HG02981 (cell line): ENCODE results near the gene COL9A3.

Source experiments
- ATAC-seq: cut with Tn5 transposase; IDR thresholded peaks from one replicate; pipeline ENCODE4 v1.9.1; 2021; ENCODE audit warnings: mild to moderate bottlenecking, moderate library complexity; ENCODE audit not compliant: unreplicated experiment

Gene COL9A3

DNA sequence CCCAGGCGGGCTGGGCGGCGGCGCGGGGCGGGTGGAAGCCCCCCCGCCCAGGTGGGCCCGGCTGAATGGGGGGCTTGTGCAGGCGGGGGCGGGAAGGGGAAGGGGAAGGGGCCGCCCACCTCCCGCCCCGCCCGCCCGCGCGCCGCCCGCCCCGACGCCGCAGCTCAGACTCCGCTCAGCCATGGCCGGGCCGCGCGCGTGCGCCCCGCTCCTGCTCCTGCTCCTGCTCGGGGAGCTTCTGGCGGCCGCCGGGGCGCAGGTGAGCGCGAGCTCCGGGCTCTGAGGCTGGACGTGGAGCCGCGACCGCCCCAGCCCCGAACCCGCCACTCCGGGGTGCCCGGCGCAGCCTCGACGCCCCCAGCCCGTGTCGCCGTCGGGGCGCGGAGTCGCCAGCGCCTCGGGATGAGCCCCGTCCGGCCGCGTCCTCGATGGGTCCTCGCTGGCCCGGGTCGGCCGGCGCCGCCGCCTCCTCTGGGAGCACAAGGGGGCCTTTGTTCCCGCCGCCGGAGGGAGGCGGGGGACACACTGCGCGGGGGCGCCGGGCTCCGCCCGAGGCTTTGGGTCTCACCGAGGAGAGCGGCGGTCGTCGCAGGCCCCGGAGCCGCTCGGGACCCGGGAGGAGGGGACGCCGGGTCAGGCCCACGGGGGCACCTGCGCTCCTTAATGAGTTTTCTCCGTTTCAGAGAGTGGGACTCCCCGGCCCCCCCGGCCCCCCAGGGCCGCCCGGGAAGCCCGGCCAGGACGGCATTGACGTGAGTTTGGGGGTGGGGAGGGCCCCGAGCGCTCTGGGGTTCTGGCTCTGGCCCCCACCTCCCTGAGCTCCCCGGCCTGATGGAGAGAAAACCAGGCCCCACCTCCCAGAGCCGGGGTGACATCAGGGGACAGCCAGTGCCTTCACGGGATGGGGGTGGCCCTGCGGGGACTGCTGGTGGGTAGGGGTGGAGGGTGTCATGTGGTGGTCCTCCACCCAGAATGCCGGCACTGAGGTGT is at the start of gene COL9A3:
Gene COL9A3 (plus strand): TSS at position 167 of the 990 bp plus-strand sequence. CDS start 15 bp downstream, at position 182.
- ATAC-seq = no peak

DNA sequence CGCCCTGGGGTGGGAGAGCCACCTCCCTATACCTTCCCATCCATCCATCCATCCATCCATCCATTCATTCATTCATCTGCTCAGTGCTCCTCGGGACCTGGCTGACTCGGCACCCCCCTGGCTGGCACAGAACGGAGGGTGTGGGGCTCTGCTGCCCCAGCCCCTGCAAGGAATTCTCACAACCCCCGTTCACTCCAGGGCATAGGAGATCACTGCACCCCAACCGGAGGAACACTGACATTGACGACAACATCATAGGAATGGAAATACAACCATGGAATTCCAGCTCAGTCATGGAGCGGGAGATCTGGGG is 48.7 kb upstream of the COL9A3 start:
- ATAC-seq = no peak

DNA sequence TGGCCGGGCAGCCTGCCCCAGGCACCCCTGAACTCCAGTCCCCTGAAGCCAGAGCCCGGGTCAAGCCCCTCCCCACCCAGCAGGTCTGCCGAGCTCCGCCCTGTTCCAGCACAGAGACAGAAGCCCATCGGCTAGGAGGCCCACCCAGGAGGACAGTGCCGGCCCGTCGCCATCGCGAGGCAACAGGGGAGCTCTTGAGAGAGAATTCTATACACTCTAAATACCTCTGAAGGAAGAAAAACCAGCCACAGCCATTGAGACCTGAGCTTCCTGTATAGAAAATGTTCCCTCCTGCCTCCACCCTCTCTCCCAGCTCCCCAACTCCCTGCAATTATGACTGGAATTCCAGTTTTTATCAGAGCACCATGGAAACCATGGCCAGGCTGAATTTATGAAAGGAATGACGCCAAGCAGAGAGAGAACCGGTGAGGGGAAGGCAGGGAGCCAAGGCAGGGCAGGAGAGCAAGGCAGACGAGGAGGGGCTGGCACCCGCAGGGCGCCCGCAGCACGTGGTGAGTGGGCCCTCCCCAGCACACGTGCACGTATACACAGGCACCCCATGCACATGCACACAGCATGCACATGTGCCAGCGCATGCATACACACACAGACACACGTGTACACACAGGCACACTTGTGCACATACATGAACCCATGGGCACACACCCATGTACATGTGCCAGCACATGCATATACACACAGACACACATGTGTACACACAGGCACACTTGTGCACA is 48.1 kb upstream of the COL9A3 start:
- ATAC-seq = no peak

DNA sequence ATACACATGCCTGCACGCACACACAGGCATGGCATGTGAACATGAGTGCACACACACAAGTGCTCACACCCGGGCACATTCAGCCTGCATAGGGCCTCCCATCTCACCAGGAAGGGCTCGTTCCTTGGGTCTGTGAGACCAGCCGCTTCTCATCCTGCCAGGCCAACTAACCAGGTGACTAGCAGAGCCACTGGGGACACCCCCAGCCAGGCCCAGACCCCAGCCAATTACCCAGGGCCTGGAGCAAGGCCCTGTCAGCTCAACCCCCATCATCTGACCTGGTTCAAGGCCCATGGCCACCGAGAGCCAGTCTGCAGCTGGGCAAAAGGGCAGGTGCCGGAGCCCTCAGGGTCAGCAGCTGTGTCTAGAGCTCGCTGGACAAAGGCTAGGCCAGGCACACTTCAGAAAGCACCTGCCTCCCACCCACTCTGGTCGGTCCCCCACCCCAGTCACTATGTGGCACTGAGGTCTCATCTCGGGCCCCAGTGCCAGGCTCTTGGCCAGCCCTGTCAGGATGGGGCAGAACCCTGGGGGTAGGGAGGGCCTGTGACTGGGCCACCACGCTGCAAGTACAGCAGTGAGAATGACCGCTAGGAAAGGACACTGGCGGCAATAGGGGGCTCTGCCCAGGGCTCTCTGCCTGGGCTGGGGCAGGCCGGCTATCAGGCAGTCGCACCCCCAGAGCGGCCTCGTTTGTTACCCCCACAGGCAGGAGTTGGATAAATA is 47.3 kb upstream of the COL9A3 start:
- ATAC-seq = no peak

DNA sequence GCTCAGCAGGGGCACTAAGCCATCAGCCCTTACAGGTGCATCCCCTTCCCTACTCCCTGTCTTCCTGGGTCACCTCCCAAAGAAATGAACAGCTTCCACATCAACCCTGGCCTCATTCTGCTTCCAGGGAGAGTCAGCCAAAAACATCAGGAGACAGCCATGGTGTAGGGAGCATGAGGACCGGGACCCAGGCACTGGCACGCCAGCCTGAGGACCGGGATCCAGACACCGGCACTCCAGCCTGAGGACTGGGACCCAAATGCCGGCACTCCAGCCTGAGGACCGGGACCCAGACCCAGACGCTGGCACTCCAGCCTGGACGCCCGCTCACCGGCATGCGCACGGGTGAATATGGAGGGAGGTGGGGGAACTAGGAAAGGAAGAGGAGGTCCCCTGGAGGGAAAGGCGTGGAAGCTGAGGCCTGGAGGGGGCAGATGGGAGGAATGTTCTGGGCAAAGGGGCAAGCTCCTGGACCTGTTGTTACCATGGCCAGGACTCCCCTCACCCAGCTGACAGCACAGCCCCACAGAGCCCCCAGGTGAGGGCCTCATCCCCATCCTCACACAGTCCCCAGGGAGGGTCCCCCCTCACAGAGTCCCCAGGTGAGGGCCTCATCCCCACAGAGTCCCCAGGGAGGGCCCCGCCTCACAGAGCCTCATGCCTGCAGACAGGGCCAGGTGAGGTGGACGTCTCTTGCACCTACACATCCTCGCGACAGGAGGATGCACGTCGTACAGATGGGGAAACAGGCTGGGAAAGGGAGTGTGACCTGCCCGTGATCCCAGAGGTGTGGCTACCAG is 46.5 kb upstream of the COL9A3 start:
- ATAC-seq = no peak

DNA sequence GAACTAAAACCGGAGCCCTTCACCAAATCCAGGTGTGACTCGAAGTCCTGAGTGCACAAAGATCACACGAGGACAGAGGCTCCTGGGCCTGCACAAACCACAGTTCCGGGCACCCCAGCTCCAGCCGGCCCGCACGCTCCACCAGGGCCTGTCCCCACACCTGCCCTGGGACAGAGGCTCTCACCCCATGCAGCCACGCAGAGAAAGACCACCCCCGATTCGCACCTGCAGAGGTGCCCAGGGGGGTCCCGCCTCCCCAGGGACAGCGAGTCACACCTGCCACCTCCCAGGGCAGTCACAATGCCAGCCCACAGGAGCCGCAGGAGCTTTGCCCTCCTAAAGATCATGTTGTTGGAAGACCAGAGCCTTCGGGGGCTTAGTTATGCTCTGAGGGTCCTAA is 45.9 kb upstream of the COL9A3 start:
- no peak for ATAC-seq

DNA sequence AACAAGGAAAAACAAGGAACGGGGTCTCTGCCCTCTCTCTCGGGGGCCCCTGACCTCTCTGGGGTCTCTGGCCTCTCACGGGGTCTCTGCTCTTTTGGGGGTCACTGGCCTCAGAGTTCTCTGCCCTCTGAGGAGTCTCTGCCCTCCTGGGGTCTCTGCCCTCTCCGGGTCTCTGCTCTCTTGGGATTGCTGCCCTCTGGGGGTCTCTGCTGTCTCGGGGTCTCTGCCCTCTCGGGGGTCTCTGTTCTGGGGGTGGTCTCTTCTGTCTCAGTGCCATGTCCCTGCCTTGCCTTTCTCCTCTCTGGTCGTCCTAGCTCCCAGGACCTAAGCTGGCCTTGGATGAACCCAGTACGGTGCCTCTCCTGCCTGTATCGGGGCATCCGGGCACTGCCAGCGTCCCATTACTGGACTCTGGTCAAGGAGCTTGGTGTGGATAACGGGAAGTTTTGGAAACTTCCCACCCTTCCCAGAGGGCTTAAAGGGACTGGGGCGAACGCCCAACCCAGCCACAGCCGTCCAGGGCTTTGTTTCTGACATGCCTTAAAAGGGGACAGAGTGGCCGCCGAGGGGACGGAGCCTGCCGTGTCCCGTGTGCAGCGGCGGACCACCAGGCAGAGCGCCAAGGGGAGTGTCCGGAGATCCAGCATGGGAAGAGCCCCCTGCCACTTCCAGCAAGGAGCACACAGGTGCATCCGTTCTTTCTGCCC is 45.3 kb upstream of the COL9A3 start:
- no peak for ATAC-seq

DNA sequence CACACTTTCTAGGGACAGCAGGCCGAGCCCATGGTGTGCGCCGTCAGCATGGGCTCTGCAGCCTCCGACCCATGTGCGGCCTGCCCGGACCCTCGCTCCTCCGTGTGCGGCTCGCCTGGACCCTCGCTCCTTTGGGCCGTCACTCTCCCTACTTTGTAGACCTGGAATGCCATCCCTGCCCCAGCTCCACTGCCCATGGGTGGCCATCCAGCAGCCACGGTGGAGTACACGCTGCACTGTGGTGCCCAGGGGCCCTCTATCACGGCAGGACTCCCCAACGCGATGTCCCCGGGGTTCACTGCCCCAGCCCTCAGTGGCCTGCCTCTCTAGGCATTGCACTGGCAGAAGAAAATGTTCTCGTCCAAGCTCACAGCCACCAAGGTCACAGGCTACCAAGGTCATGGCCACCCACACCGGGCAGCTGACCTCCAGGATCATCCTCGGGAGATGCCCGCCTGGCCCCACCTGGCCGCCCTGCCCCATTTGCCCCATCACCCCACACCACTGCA is 44.7 kb upstream of the COL9A3 start:
- ATAC-seq = no peak

DNA sequence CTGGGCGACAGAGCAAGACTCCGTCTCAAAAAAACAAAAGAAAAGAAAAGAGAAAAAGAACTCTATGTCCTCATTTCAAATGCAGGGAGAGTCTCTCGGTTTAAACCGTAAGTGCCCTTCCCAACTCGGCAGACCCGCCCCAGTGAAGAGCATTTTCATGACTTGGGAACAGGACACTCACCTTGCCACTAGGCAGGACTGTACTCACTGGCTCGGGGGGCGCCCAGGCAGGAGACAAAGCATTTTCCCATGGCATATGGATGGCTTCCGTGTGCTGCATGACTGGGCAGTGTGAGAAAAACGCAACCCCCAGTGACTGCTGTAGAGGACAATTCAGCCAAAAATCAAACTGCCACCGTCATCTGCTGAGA is 44.2 kb upstream of the COL9A3 start:
- ATAC-seq = no peak

DNA sequence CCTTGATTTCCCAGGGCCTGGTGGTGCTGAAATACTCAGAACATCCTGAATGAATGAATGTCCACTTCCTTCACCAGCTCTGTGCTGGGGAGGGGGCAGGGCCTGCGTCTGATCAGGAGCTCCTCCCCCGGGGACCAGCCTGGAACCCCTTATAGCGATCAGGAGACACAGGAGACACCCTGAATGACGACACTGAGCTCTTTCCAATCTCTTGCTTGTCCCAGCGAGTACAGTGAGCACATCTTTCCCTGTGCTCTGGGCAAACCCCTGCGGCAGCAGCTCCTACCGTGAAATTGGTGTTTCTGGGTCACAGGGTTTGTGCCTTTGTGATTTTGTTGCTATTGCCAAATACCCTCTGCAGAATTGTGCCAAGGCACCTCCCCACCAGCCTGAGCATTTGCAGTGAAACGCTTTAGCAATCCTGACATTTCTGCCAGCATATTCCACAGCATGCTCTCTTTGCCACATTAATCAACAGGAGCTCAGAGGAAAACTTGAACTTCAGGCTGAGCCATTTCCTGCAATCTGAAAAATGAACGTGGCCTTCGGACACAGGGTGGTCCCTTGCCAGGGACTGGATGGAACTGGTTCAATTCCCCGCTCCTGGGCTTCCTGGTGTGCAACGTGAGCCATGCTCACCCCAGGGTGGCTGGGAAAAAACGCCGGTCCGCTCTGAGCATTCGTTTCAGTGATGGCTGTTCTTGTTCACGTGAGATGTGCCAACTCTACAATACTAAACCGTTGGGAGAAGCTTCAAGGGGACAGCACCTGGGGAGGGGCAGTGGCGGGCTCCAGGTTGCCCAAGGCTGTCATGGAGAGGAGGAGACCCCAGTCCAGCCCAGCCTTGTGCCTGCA is 43.6 kb upstream of the COL9A3 start:
- ATAC-seq = no peak

DNA sequence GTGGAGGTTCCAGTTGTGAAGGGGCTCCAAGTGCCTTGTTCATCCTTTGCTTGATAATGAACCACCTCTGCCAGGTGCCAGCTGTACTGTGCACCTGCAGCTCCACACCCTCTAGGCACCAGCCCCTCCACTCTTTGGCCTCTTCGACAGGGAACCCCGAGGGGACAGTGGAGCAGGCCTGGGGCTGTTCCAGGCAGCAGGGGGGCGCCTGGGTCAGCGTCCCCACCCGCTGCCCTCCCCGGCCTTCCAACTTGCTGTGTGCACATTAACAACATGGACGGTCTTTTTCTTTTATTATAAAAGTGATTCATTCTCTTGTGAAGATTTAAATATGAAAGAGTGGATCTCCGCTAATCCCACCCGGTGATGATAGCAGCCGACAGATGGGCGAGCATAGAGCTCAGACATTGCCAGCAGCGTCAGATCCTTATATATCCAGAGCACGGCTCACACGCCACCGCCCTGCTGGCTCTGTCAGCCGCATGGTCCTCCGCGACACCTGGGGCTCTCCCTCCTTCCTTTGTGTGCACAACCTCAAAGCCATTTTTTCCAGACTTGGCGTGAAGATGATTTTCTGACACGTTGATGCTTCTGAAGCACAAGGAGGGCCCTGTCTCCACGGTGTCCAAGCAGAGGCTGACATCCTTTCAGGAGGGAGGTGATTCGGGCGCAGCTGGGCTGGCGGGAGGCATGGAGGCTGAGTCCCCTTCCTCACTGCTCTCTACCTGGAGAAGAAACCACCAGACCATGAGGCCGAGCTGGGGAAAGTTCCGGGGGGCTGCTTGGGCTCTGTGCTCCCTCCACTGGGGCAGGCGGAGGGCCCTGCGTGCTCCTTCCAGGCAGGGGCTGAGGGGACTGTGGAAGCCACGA is 42.8 kb upstream of the COL9A3 start:
- ATAC-seq = no peak

DNA sequence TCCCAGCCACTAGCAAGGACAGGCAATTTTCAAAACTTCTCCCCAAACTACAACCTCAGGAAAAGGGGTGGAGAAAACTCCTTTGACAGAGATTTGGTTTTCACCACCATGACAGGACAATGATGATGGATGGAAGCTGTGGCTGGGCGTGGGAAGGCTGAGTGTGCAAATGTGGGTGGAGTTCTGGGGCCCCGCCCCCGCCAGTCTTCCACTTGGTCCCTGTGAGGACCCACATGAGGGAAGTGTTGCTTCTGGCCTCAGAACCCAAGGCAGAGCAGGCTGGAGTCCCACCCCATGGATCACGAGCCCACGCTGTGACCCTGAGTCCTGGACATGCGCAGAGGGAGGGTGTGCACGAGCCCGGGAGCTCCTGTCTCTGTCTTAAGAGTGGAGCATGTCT is 42.1 kb upstream of the COL9A3 start:
- ATAC-seq = no peak

DNA sequence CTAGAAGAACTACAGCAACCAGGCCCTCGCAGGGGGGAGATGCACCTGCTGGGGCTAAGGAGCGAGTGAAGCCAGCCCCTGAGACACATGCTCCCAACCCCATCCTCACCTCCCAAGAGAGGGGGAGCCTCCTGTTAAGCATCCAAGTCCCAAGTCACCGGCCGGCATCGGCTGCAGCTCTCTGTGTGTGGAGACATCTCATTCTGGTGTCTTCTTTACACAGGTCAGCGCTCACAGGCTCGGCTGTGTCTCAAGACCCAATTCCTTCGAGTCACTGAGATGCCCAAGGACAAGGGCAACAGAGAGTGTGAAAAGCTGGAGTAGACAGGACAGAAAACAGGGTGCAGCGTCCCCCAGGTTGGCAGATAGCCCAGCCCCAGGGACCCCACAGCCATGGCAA is 41.6 kb upstream of the COL9A3 start:
- no peak for ATAC-seq

DNA sequence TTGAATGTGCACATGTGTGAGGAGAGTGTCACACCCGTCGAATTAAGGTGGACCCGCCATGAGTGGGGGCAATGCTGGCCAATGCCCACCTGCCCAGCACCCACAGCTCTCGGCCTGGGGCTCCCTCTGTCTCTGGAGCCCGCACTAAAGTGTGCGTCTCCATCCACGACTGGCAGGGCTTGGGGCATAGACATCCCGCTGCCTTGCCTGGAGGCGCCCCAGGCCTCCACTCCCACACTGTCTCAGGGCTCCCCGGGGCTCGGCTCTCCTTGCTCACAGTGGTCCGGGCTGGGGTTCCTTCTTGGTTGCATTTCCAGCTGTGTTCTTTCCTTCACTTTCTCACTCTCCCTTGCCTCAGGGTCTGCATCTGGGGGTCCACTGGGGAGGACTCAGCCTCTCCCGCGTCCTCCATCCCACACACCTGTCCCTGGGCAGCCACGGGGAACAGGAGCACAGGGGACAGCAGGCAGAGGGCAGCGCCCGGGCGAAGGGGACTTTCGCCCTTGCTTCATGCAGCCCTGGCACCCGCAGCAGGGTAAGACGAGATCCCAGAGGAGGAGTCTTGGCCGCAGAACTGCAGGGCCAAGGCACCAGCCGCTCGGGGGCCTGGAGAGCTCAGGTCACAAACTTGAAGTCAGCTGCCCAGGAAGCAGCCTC is 40.7 kb upstream of the COL9A3 start:
- ATAC-seq = no peak

DNA sequence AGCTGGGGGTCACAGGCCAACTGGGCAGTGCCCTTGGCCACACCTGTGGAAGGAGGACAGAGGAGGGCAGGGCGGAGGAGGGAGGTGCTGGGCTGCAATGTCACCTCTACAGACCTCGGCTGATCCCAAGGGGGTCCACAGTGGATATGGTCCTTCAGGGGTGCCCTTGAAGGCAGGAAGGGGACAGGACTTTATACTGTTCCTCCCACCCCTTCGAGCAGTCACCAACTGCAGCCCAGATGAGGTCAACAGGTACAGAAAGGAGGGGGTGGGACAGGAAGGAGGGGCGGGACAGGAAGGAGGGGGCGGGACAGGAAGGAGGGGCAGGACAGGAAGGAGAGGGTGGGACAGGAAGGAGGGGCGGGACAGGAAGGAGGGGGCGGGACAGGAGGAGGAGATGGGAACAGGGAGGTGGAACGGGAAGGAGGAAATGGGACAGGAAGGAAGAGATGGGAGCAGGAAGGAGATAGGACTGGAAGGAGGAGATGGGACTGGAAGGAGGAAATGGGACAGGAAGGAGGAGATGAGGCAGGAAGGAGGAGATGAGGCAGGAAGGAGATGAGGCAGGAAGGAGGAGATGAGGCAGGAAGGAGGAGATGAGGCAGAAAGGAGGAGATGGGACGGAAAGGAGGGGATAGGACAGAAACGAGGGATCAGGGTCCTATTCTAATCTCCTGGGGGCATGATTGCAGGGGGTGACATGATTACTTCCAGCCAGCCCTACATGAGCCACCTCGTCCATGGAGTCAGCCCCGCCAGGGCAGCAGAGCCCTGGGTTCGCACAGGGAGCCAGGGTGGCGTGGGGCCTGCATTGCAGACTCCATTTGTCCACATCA is 39.9 kb upstream of the COL9A3 start:
- no peak for ATAC-seq

DNA sequence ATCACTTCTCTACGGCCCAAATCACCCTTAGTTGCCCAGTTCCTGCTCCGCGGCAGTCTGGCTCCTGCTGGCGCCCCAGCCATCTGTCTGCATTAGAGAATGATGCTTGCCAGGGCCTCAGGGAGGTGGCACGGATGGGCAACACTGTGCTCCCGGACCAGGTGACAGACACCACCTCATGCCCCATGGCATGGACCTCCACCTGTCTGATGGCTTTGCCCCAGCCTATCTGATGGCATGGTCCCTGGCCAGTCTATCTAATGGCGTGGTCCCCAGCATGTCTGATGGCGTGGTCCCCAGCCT is 39.4 kb upstream of the COL9A3 start:
- ATAC-seq = no peak

DNA sequence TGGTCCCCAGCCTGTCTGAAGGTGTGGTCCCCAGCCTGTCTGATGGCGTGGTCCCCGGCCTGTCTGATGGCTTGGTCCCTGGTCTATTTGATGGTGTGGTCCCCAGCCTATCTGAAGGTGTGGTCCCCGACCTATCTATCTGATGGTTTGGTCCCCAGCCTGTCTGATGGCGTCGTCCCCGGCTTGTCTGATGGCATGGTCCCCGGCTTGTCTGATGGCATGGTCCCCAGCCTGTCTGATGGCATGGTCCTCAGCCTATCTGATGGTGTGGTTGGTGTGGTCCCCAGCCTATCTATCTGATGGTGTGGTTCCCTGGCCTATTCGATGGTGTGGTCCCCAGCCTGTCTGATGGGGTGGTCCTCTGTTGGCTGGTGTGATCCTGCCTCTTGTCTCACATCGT is 38.8 kb upstream of the COL9A3 start:
- ATAC-seq = no peak
